Ovary (tissue), 9 donors: Measurements from ENCODE around the gene DOLPP1. TPM values are rescaled to one million over a fixed set of nuclear protein-coding genes. Genes with fewer than 3 reads are reported as not detected.

ENCODE experiments used
- DNase-seq, 5 donors: peaks; one replicate each; pipeline ENCODE4 v3.0.0-alpha.2; 2019 to 2020
- H3K27ac ChIP-seq, 2 donors: fragments of 200-600 bp; one replicate each; pipeline versions ENCODE4 v1.5.1 to v1.8.0; 2019 to 2022
- H3K27me3 ChIP-seq: fragments of 200-600 bp; one replicate; pipeline ENCODE4 v1.8.0; 2022
- H3K36me3 ChIP-seq: fragments of 200-600 bp; sonication (generic); one replicate; pipeline ENCODE4 v1.5.1; 2019
- H3K4me1 ChIP-seq: one replicate; pipeline ENCODE4 v1.8.1; 2013; ENCODE audit warnings: mild to moderate bottlenecking, moderate library complexity; ENCODE audit not compliant: insufficient read depth
- H3K4me3 ChIP-seq: fragments of 200-600 bp; sonication (generic); one replicate; pipeline ENCODE4 v1.5.1; 2017
- H3K9me3 ChIP-seq, 2 donors: fragments of 200-600 bp in 1 of 2; sonication (generic) in 1 of 2; one replicate each; pipeline versions ENCODE4 v1.5.1 to v1.8.1; 2013 to 2019; ENCODE audit warnings: mild to moderate bottlenecking in 1 of 2, moderate library complexity in 1 of 2
- CTCF ChIP-seq, 3 donors: fragments of 450-650 bp in 2 of 3; fragments of 200-600 bp in 1 of 3; IDR thresholded peaks; one replicate each; pipeline versions ENCODE4 v1.5.1 to v1.8.0; 2016 to 2022; ENCODE audit warnings: antibody characterized with exemption in 3 of 3, mild to moderate bottlenecking in 1 of 3
- EP300 ChIP-seq: sonication (generic); formaldehyde crosslinking; IDR thresholded peaks from one replicate; pipeline ENCODE4 v1.6.1; 2017; ENCODE audit warnings: antibody characterized with exemption
- POLR2A ChIP-seq: fragments of 450-650 bp; IDR thresholded peaks from one replicate; pipeline ENCODE4 v1.6.1; 2017; ENCODE audit warnings: antibody characterized with exemption, mild to moderate bottlenecking, moderate library complexity
- WGBS, 3 donors: extraction: QIAGEN DNeasy Blood & Tissue Kit in 1 of 3; methylation state at CpG; one replicate each; pipeline versions ENCODE4 v1.1.5 to v1.1.7; 2013 to 2017; 5-methylcytosine and 5-hydroxymethylcytosine counted together
- intact Hi-C, 4 donors: fragments of 100-400 bp; cut with DNase I; formaldehyde crosslinking; loops; one replicate each; pipeline versions ENCODE4 v1.11.0 to v1.15.1; 2022 to 2023
- polyA plus RNA-seq, 2 donors: library from polyadenylated mRNA; stranded (reverse); fragments of 200-250 nt in 1 of 2; fragments of 350-450 nt in 1 of 2; fragmentation: Illumina TruSeq in 1 of 2; extraction: RNeasy Lipid Tissue Mini Kit (QIAGEN cat#74804) in 1 of 2; gene quantifications; one replicate each; pipeline ENCODE4 v1.2.3, GENCODE V29; 2013 to 2014
- total RNA-seq, 7 donors: library from RNA; depleted of rRNA in 2 of 7; stranded (reverse); fragments of >200 nt in 2 of 7; fragmentation: NEBNext Ultra II Directional in 3 of 7; extraction: Animal tissue kit (Norgen Biotek cat#: 25700) in 3 of 7; gene quantifications; one replicate each; pipeline versions ENCODE4 v1.1.0 to v1.2.4, GENCODE V29; 2016 to 2023
- donor health status: DM: no; HTN: no; CAD: no; lungs with moderate emphysema.
- donor health status: DM: no; HTN: no; CAD: no.
- donor health status: Bipolar disorder and iron deficiency.
- donor health status: DM: yes; HTN: yes; CAD: no.
- donor health status: DM: no; HTN: no; CAD: no.
- donor health status: DM: yes; HTN: yes; CAD: no.

The DOLPP1 gene
- total and polyA plus RNA-seq, 9 donors = 3.3 to 16.2 (median 8.6) TPM

- Histone ChIP-seq H3K4me3 (no peak overlapping the region), H3K27ac (no peak overlapping the region), H3K4me1 (peaks cover 5% of the 10 kb centered on the region), H3K36me3 (no peaks in the 10 kb centered on the region), H3K27me3 (no peaks in the 10 kb centered on the region), H3K9me3 (no peaks in the 10 kb centered on the region)
- intact Hi-C loops = no loop called here
- no peak for DNase-seq
- no peak for TF ChIP-seq POLR2A
- TF ChIP-seq CTCF (IDR thresholded peaks at IDR 0.05) = no peak
- TF ChIP-seq EP300 = no peak
- WGBS, 3 donors = 80 to 85% (median 81%) methylated on average over 18 of the region's 18 CpGs
Measured at GRCh38 chr9:129078691-129079503, 2.0 kb upstream of the DOLPP1 start.

- 80 to 87% (median 80%) methylated on average over 13 of the region's 13 CpGs for WGBS, 3 donors
- no peak overlapping the region for H3K27ac ChIP-seq
- no peak for DNase-seq
- H3K4me3 ChIP-seq = no peak overlapping the region
- H3K4me1 ChIP-seq = peaks cover 5% of the 10 kb centered on the region
- no peaks in the 10 kb centered on the region for H3K27me3 ChIP-seq
- H3K9me3 ChIP-seq = no peaks in the 10 kb centered on the region
- intact Hi-C loops = no loop called here
- H3K36me3 ChIP-seq = no peaks in the 10 kb centered on the region
- TF ChIP-seq CTCF (IDR thresholded peaks at IDR 0.05) (no peak), EP300 (no peak), POLR2A (no peak)
Measured at GRCh38 chr9:129079829-129080228, 1.1 kb upstream of the DOLPP1 start.

- no peak for DNase-seq
- Histone ChIP-seq H3K27me3 (no peaks in the 10 kb centered on the region), H3K4me1 (peaks cover 5% of the 10 kb centered on the region), H3K9me3 (no peaks in the 10 kb centered on the region), H3K4me3 (peak overlapping the region; percentile 93), H3K27ac (peak overlapping the region in 1 of 2 donors; percentile 41), H3K36me3 (no peaks in the 10 kb centered on the region)
- TF ChIP-seq EP300 (no peak), POLR2A (no peak), CTCF (IDR thresholded peaks at IDR 0.05) (peak in 1 of 3 donors; percentile 3)
- 3 to 4% (median 4%) methylated on average over 12 of the region's 12 CpGs for WGBS, 3 donors
- intact Hi-C loops = no loop called here
Measured at GRCh38 chr9:129080298-129080600, 662 bp upstream of the DOLPP1 start.

- intact Hi-C loops = no loop called here
Measured at GRCh38 chr9:129081388-129081904, 535 bp downstream of the DOLPP1 start.

More at GRCh38 chr9:129081388-129081904, 535 bp downstream of the DOLPP1 start:
- peak overlapping the region; percentile 0 to 66 for H3K27ac ChIP-seq
- H3K36me3 ChIP-seq = no peaks in the 10 kb centered on the region
- H3K4me1 ChIP-seq = peaks cover 5% of the 10 kb centered on the region
- no peaks in the 10 kb centered on the region for H3K9me3 ChIP-seq
- H3K4me3 ChIP-seq = peak overlapping the region; percentile 93
- DNase-seq = no peak
- H3K27me3 ChIP-seq = no peaks in the 10 kb centered on the region
- TF ChIP-seq EP300 (no peak), CTCF (IDR thresholded peaks at IDR 0.05) (no peak), POLR2A (no peak)
- whole genome bisulfite sequencing, 3 donors = 1 to 2% (median 2%) methylated on average over 29 to 30 of the region's 30 CpGs
